ENCODE measurements around the gene PXDN. TPM values are rescaled to one million over a fixed set of nuclear protein-coding genes. Genes with fewer than 3 reads are reported as not detected.
"Not testable (repeated sequence)": the region's sequence is repeated elsewhere in the genome, so short reads cannot be mapped to it uniquely, and the experiment has no call there.

Gene PXDN
- total RNA-seq, 1 donor from 2014 or later: 292 TPM

GRCh38 chr2:1727101-1727771, 17.1 kb downstream of the PXDN start:
- no peaks in the 10 kb centered on the region for H3K27me3 Mint-ChIP-seq (ENCODE audit: low read depth)
- H3K36me3 Mint-ChIP-seq: peaks cover 4% of the 10 kb centered on the region
- H3K9me3 Mint-ChIP-seq: no peaks in the 10 kb centered on the region
- H3K4me3 Mint-ChIP-seq: no peak overlapping the region
- DNase-seq (ENCODE audit: low spot score in 2 of 2, unreplicated experiment in 2 of 2): no peak
- peaks cover 43% of the 10 kb centered on the region for H3K4me1 Mint-ChIP-seq
- TF ChIP-seq CTCF (IDR thresholded peaks at IDR 0.05; ENCODE audit: unreplicated experiment): no peak
- peak overlapping the region; percentile 47 for H3K27ac Mint-ChIP-seq

- Mint-ChIP-seq H3K36me3 (no peaks in the 10 kb centered on the region), H3K27me3 (ENCODE audit: low read depth) (no peaks in the 10 kb centered on the region), H3K27ac (peak overlapping the region; percentile 47), H3K4me3 (no peak overlapping the region), H3K4me1 (peaks cover 37% of the 10 kb centered on the region), H3K9me3 (no peaks in the 10 kb centered on the region)
- no peak for TF ChIP-seq CTCF (IDR thresholded peaks at IDR 0.05; ENCODE audit: unreplicated experiment)
- no peak for DNase-seq (ENCODE audit: low spot score in 2 of 2, unreplicated experiment in 2 of 2)
Measured at GRCh38 chr2:1726558-1726957, 17.8 kb downstream of the PXDN start.

- not testable (repeated sequence) for H3K27ac Mint-ChIP-seq; H3K36me3 Mint-ChIP-seq; H3K4me3 Mint-ChIP-seq; H3K27me3 Mint-ChIP-seq (ENCODE audit: low read depth); H3K9me3 Mint-ChIP-seq; DNase-seq (ENCODE audit: low spot score in 2 of 2, unreplicated experiment in 2 of 2)
- H3K4me1 Mint-ChIP-seq: peaks cover 24% of the 10 kb centered on the region
Measured at GRCh38 chr2:1724351-1724750, 20.0 kb downstream of the PXDN start.

GRCh38 chr2:1723397-1724042, 20.8 kb downstream of the PXDN start:
- peaks cover 16% of the 10 kb centered on the region for H3K4me1 Mint-ChIP-seq
- no peaks in the 10 kb centered on the region for H3K9me3 Mint-ChIP-seq
- no peak for DNase-seq (ENCODE audit: low spot score in 2 of 2, unreplicated experiment in 2 of 2)
- no peak overlapping the region for H3K27ac Mint-ChIP-seq
- H3K36me3 Mint-ChIP-seq: no peaks in the 10 kb centered on the region
- no peaks in the 10 kb centered on the region for H3K27me3 Mint-ChIP-seq (ENCODE audit: low read depth)
- no peak overlapping the region for H3K4me3 Mint-ChIP-seq
- TF ChIP-seq CTCF (IDR thresholded peaks at IDR 0.05; ENCODE audit: unreplicated experiment): no peak

- H3K27ac Mint-ChIP-seq: no peak overlapping the region
- H3K27me3 Mint-ChIP-seq (ENCODE audit: low read depth): no peaks in the 10 kb centered on the region
- H3K4me1 Mint-ChIP-seq: peaks cover 16% of the 10 kb centered on the region
- H3K36me3 Mint-ChIP-seq: no peaks in the 10 kb centered on the region
- no peak overlapping the region for H3K4me3 Mint-ChIP-seq
- H3K9me3 Mint-ChIP-seq: no peaks in the 10 kb centered on the region
- no peak for DNase-seq (ENCODE audit: low spot score in 2 of 2, unreplicated experiment in 2 of 2)
- TF ChIP-seq CTCF (IDR thresholded peaks at IDR 0.05; ENCODE audit: unreplicated experiment): no peak
Measured at GRCh38 chr2:1722692-1723091, 21.6 kb downstream of the PXDN start.
